GM21619 (cell line): Measurements from ENCODE around the gene TMTC2.

Source experiments
- ATAC-seq: cut with Tn5 transposase; IDR thresholded peaks from one replicate; pipeline ENCODE4 v1.9.1; 2021; ENCODE audit not compliant: unreplicated experiment

TMTC2 gene

GRCh38 chr12:83003026-83003425 is 316.3 kb downstream of the TMTC2 start:
- ATAC-seq: no peak

DNA sequence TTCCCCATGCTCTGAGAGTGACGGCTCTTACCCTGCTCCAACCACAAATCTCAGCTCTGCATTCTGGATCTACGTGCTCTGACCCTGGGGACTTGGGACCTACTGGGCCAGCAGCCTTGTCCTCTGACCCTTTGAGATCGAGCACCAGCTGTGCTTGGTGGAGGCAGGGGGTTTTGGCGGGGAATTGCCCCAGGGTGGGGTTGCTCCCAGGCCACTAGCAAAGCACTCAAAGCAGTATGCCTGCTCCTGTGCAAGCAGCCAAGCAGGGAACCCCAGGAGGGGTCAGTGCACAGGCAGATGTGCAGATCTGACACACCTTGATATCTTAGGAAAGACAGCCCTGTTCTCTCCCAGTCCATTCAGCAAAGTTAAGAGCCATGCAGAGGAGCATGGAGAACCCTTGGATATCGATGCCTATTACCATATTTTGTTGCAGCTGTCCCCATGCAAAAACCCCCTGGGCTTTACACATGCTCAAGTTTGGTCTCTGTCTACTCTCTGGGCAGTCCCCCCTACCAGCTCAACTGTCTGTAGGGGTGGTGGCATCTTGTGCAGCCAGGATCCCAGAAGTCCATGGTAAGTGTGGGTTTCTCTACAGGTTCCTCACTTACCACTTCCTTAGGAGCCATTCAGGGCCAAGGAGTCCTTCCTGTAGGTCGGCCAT is 319.0 kb downstream of the TMTC2 start:
- ATAC-seq: no peak

- no peak for ATAC-seq
Measured at GRCh38 chr12:83008703-83009102, 322.0 kb downstream of the TMTC2 start.

GRCh38 chr12:83010169-83010804 is 323.6 kb downstream of the TMTC2 start:
- no peak for ATAC-seq

DNA sequence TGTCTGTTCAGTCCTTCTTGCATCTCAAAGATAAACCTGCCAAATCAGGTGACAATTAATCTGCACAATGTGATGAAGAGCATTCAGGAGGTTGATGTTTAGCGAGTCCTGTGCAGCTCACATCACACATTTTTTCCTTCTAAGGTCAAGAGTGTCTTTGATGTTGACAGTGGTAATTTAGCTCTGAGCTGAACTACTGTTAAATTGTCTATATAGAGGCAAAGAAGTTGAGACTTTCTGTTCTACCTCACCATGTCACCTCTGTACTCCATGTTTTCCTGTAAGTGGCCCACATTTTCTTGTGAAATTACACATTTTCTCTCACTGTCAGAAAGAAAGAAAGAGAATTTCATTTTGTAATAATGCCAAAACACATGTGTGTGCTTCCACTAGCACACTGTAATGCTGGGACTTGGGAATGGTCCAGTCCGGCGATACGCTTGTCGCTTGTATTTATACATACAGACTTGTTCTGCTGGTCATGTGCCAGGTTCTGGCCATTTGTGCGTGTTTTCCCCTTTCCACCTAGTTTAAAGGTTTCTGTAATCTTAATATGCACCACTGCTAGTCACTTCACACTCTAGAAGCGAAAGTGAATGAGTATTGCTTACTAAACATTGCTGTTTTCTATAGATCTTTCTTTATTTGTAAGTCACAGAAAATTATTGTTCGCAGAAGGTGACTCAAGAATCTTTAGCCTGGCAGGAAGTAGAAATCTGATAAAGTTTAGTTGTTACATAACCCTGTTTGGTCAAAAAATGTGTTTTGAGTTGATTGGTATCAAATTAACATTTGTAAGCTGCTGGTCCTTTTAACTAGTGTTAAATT is 328.9 kb downstream of the TMTC2 start:
- ATAC-seq: no peak

GRCh38 chr12:83016218-83016835 is 329.6 kb downstream of the TMTC2 start:
- ATAC-seq: no peak

GRCh38 chr12:83016991-83017390 is 330.3 kb downstream of the TMTC2 start:
- no peak for ATAC-seq

DNA sequence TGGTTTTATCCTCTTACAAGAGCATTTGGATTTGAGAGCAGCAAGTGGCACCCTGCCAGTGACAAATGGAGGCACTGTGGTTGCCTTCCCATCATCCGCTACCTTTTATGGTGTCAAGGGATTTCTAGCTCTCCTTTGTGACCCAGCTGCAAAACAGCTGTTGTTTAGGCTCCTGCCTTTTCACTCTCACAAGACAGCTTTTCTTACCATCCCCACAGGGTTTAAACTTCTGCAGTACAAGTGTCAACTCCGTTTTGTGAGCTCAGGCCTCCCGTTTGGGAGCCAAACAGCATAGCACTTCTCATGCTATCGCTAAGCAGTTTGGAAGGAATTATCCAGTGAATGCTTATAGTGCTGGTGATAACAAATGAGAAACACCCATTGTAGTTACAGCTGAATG is 331.4 kb downstream of the TMTC2 start:
- ATAC-seq: no peak

- no peak for ATAC-seq
Measured at GRCh38 chr12:83027021-83027723, 340.5 kb downstream of the TMTC2 start.

- no peak for ATAC-seq
Measured at GRCh38 chr12:83031196-83031595, 344.5 kb downstream of the TMTC2 start.

- ATAC-seq: no peak
Measured at GRCh38 chr12:83036847-83037246, 350.1 kb downstream of the TMTC2 start.

- no peak for ATAC-seq
Measured at GRCh38 chr12:83039413-83039812, 352.7 kb downstream of the TMTC2 start.

DNA sequence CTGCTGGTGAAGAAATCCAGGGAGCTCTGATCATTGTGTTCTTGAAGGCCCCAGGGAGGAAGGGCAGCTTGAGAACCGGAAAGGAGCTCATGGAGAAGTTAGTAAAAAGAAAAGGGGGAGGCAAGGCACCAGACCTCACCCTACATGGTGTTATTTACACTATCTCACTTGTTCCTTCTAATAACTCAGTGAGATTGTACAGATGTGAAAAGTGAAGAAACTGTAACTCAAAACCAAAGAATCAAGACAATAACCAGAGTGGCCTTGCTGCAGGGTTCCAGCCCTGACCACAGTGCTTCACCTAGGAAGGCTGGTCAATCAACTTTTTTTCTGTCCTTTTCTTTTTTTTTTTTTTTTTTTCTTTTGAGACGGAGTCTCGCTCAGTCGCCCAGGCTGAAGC is 353.6 kb downstream of the TMTC2 start:
- no peak for ATAC-seq

- ATAC-seq: no peak
Measured at GRCh38 chr12:83040991-83041390, 354.3 kb downstream of the TMTC2 start.

DNA sequence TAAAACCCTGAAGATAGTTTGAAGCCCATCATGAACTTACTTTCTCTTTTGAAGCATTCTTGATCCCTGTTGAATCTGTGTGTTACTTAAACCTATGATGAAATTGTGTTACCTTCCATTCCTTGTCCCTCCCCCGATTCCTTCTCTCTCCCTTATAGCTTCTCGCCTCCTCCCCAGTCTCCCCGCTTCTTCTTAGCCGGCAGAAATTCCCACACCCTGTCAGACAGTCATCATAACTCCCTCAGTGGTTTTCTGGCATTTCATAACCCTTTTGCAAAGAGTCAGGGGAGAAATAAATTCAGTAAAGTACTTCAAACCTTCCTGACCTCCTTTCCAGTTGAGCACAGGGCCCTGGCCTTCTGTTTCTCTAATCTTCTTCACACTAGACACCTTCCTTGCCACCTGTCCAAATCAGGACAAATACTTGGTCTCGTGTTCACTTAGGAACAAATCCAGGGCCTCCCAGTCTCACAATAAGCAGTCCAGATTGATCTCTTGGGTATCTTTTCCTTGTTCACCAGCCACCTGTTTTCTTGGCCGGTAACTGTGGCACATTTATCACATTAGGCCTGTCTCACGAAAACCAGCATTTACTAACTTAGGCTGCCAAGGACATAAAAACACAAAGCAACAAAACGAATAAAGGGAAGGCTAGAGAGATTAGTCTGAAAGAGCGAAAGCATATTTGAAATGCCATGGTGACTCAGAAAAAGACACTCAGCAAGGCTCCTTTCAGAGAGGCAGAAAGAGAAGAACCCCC is 355.9 kb downstream of the TMTC2 start:
- no peak for ATAC-seq

- ATAC-seq: no peak
Measured at GRCh38 chr12:83044736-83045135, 358.0 kb downstream of the TMTC2 start.

DNA sequence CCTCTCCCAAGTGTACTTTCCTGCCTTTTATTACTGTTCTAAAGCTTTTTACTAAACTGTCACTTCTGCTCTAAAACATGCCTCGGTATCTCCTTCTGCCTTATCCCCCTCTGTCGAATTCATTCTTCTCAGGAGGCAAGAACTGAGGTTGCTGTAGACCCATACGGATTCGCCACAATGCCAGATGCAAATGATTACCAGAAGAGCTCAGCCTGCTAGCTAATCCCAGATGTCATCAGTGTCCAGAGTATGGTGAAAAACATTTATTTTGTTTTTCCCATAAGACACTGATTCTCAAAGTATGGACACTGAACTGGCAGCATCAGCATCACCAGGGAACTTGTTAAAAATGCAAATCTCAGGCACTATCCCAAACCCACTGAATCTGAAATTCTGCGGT is 359.3 kb downstream of the TMTC2 start:
- ATAC-seq: no peak

DNA sequence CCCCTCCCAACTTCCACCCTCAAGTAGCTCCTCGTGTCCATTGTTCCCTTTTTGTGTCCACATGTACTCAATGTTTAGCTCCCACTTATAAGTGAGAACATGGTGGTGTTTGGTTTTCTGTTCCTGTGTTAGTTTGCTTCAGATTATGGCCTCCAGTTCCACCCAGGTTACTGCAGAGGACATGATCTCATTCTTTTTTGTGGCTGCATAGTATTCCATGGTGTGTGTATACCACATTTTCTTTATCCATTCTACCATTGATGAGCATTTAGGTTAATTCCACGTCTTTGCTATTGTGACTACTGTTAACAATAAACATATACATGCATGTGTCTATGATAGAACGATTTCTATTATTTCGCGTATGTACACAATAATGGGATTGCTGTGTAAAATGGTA is 362.6 kb downstream of the TMTC2 start:
- no peak for ATAC-seq

- ATAC-seq: no peak
Measured at GRCh38 chr12:83052890-83053541, 366.3 kb downstream of the TMTC2 start.

GRCh38 chr12:83057436-83057835 is 370.7 kb downstream of the TMTC2 start:
- ATAC-seq: no peak
